Type B pancreatic cell (in vitro differentiated cells): ENCODE results near the gene AQP9. TPM values are rescaled to one million over a fixed set of nuclear protein-coding genes. Genes with fewer than 3 reads are reported as not detected.
"Not testable (repeated sequence)": the region's sequence is repeated elsewhere in the genome, so short reads cannot be mapped to it uniquely, and the experiment has no call there.

ENCODE experiments used
- DNase-seq: peaks from one replicate; pipeline ENCODE4 v3.0.0; 2021; ENCODE audit warnings: mixed read lengths; ENCODE audit not compliant: unreplicated experiment; ENCODE audit errors: extremely low spot score
- H3K27ac Mint-ChIP-seq: 2 replicates; pipeline ENCODE4 v1.8.0; 2021; ENCODE audit warnings: mild to moderate bottlenecking, mixed read lengths
- H3K27me3 Mint-ChIP-seq: 2 replicates; pipeline ENCODE4 v1.8.0; 2021; ENCODE audit warnings: mixed read lengths
- H3K36me3 Mint-ChIP-seq: 2 replicates; pipeline ENCODE4 v1.8.0; 2021; ENCODE audit warnings: mixed read lengths
- H3K4me1 Mint-ChIP-seq: one replicate; pipeline ENCODE4 v1.8.0; 2021; ENCODE audit warnings: mixed read lengths; ENCODE audit not compliant: unreplicated experiment
- H3K4me3 Mint-ChIP-seq: 2 replicates; pipeline ENCODE4 v1.8.0; 2021; ENCODE audit warnings: mild to moderate bottlenecking, mixed read lengths
- H3K9me3 Mint-ChIP-seq: 2 replicates; pipeline ENCODE4 v1.8.0; 2021; ENCODE audit warnings: mixed read lengths
- CTCF ChIP-seq: fragments of 200-600 bp; sonication (generic); conservative IDR thresholded peaks from 2 replicates; pipeline ENCODE4 v1.5.0; 2021; ENCODE audit warnings: antibody characterized with exemption, mild to moderate bottlenecking
- total RNA-seq: library from RNA; stranded (reverse); gene quantifications from 2 replicates; pipeline ENCODE4 v1.2.1, GENCODE V29; 2021; ENCODE audit warnings: low replicate concordance

Gene AQP9
- total RNA-seq, 1 donor from 2014 or later, result not detected

DNA sequence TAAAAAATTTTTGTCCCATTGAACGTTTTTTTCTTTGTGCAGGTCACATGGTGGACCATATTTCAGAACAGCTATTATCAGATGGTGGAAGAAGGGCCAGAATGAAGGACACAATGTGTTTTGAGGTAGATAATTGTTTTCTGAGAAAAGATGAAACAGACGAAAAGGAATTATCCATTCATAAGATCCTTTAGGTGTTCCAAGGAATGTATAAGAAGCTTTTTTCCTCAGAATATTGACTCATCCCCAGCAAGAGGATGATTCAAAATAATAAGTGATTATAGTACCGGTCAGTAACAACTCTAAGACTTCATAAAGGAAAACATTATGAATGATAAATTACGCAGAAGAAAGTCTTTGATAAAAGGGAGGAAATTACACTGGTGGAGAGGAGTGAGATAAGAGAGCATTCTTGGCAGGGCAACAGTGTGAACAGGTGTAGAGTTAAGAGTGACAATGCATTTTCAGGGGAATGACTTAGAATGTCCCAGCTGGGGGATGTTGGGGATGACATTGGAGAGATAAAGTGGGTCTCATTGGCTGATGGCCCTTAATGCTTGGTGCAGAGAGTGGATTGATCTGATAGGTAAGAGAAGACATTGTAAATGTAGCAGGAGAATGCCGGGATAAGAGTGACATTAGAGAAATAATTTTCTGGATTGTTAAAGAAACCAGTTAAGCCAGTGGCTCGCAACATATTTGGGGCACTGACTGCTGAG, 27.0 kb upstream of the AQP9 start:
- no peak overlapping the region for H3K4me3 Mint-ChIP-seq
- H3K4me1 Mint-ChIP-seq, result no peaks in the 10 kb centered on the region
- no peak for DNase-seq
- no peak for TF ChIP-seq CTCF
- H3K36me3 Mint-ChIP-seq, result no peaks in the 10 kb centered on the region
- peaks cover 5% of the 10 kb centered on the region for H3K9me3 Mint-ChIP-seq
- no peak overlapping the region for H3K27ac Mint-ChIP-seq
- peaks cover 3% of the 10 kb centered on the region for H3K27me3 Mint-ChIP-seq

DNA sequence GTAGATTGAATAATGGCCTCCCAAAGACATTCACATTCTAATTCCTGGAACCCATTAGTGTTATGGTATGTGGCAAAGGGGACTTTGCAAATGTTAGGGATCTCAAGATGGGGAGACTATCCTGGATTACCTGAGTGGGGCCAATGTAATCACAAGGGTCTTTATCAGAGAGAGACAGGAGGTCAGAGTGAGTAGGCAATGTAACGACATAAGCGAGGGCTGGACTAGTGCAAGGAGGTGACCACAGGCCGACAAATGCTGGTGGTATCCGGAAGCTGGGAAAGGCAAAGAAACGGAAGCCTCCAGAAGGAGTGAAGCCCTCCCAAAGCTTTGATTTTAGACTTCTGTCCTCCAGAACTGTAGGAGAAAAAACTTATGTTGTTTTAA, 26.5 kb upstream of the AQP9 start:
- no peak for DNase-seq
- Mint-ChIP-seq H3K27ac (no peak overlapping the region), H3K27me3 (peaks cover 3% of the 10 kb centered on the region), H3K4me1 (no peaks in the 10 kb centered on the region), H3K9me3 (peaks cover 5% of the 10 kb centered on the region), H3K36me3 (no peaks in the 10 kb centered on the region), H3K4me3 (no peak overlapping the region)
- no peak for TF ChIP-seq CTCF

GRCh38 chr15:58113358-58113757, 24.8 kb upstream of the AQP9 start:
- not testable (repeated sequence) for DNase-seq, H3K4me1 Mint-ChIP-seq, H3K36me3 Mint-ChIP-seq, H3K9me3 Mint-ChIP-seq, H3K27ac Mint-ChIP-seq, H3K4me3 Mint-ChIP-seq, H3K27me3 Mint-ChIP-seq

- no peak for DNase-seq
- Mint-ChIP-seq H3K4me3 (no peak overlapping the region), H3K9me3 (peaks cover 5% of the 10 kb centered on the region), H3K4me1 (no peaks in the 10 kb centered on the region), H3K27ac (no peak overlapping the region), H3K27me3 (peaks cover 3% of the 10 kb centered on the region), H3K36me3 (no peaks in the 10 kb centered on the region)
- no peak for TF ChIP-seq CTCF
Measured at GRCh38 chr15:58114388-58114787, 23.8 kb upstream of the AQP9 start.

- H3K4me3 Mint-ChIP-seq, result no peak overlapping the region
- H3K27me3 Mint-ChIP-seq, result peaks cover 3% of the 10 kb centered on the region
- DNase-seq, result no peak
- no peaks in the 10 kb centered on the region for H3K4me1 Mint-ChIP-seq
- H3K27ac Mint-ChIP-seq, result no peak overlapping the region
- no peak for TF ChIP-seq CTCF
- H3K36me3 Mint-ChIP-seq, result no peaks in the 10 kb centered on the region
- peaks cover 5% of the 10 kb centered on the region for H3K9me3 Mint-ChIP-seq
Measured at GRCh38 chr15:58114812-58115211, 23.4 kb upstream of the AQP9 start.

DNA sequence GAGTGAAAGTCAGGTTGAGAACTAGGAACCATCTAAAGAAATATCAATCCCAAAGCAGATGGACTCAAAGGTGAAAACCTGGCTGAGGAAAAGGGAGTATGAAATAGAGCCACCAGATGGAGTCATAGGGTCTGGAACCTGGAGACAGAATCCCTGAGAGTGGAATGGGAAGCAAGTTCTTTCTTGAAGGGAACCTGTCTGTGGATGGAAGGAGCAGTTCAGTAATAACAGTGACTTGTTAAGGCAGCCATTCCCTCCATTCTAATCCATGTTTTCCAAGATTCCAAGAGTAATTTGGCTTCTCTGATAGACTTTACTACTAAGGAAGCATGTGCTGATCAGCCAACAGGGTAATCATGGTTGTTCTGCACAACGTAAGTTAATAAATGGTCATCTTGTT, 22.5 kb upstream of the AQP9 start:
- no peak for DNase-seq
- TF ChIP-seq CTCF, result no peak
- H3K27ac Mint-ChIP-seq, result no peak overlapping the region
- H3K9me3 Mint-ChIP-seq, result peaks cover 5% of the 10 kb centered on the region
- peaks cover 3% of the 10 kb centered on the region for H3K27me3 Mint-ChIP-seq
- no peaks in the 10 kb centered on the region for H3K36me3 Mint-ChIP-seq
- no peak overlapping the region for H3K4me3 Mint-ChIP-seq
- H3K4me1 Mint-ChIP-seq, result no peaks in the 10 kb centered on the region
